Stimulated activated effector memory CD8-positive, alpha-beta T cell treated with anti-CD3 and anti-CD28 coated beads, Interleukin-12 subunit alpha, Interleukin-12 subunit beta, amount 100 ng/mL, for 72 hours (primary cell): ENCODE results near the gene SYNE3.
A peak's percentile ranks its signal among the peaks of the same experiment; 100 is the strongest.

Experiments
- ATAC-seq: fragments of 150-1000 bp; cut with Tn5 transposase; 2 replicates; pipeline ENCODE4 v1.10.0; 2021
- DNase-seq, 2 donors: peaks; one replicate each; pipeline ENCODE4 v3.0.0; 2021 to 2022; ENCODE audit warnings: low spot score in 2 of 2
- H3K27ac Mint-ChIP-seq: one replicate; pipeline ENCODE4 v1.8.0; 2022; ENCODE audit warnings: mild to moderate bottlenecking, mixed read lengths
- H3K36me3 Mint-ChIP-seq: one replicate; pipeline ENCODE4 v1.8.0; 2022; ENCODE audit warnings: mild to moderate bottlenecking, mixed read lengths
- H3K4me1 Mint-ChIP-seq: one replicate; pipeline ENCODE4 v1.8.0; 2022; ENCODE audit warnings: mixed read lengths
- H3K4me3 Mint-ChIP-seq: one replicate; pipeline ENCODE4 v1.8.0; 2022; ENCODE audit warnings: mild to moderate bottlenecking, mixed read lengths
- H3K9me3 Mint-ChIP-seq: one replicate; pipeline ENCODE4 v1.8.0; 2022; ENCODE audit warnings: mixed read lengths

The SYNE3 gene

DNA sequence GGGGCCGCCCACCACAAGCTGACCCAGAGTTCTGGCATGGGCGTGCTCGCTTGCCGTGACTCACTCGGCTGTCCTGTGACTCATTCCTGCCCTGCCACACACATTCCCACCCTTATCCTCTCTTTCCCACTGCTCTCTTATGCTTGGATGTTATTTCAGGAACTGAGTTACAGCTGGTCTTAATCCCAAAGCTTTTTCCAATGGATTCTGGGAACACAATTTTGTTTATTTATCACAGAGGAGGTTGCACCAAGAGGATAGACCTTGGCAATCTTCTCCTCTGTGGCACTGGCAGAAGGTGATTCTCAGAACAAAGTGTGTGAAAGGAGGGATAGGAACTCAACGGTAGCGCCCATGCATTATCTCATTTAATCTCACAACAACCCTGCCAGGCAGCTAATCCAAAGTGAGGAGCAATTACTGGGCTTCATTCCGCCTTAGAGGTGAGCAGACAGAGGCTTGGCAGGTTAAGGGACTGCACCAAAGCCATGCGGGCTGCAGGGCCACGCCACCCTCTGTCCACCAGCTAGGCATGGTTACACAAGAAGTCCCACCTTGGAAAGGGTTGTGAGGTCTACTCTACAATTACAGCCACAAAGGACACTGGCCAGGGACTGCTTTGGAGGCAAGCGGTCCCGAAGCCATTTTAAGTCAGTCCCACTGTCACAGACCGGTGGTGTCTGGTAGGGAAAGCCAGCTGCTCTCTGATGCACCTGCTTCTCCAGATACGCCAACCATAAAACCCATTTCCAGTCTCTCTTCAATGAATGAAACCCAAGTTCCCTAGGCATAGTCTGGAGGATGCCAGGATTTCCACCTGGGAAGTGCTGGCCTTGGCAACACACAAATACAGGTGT is 32.9 kb downstream of the SYNE3 start:
- peak overlapping the region; percentile 40 for H3K4me3 Mint-ChIP-seq
- no peaks in the 10 kb centered on the region for H3K9me3 Mint-ChIP-seq
- ATAC-seq (no peak), DNase-seq (no peak)
- H3K27ac Mint-ChIP-seq, result peak overlapping the region; percentile 88
- H3K4me1 Mint-ChIP-seq, result peaks cover 78% of the 10 kb centered on the region
- peaks cover 58% of the 10 kb centered on the region for H3K36me3 Mint-ChIP-seq

DNA sequence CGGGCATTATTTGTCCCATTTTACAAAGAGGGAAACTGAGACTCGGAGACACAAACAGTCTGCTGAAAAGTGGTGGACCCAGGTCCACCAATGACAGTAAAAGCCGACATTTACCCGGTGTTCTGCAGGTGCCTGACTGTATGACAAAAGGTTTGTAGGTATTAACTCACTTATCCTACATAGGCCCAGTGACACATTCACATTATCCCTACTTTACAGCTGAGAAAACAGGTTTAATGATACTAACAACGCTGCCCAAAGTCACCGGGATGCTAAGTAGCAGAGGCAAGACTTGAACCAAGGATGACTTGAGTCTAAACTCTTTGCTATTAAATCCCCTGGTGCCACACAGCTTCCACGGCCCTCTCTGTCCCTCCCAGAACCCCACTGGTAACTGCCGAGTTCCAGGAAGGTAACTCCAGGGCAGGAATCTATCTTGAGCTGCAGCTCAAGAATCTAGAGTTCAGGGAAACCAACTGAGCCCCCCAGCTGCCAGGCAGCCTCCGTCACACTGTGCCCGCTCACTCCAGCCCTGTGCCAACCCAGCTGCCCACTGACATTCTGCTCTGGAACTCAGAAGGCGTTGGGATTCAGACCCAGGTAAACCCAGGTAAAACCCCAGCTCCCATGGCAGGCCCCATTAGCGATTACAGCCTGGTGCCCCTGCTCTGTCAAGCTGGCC is 33.7 kb downstream of the SYNE3 start:
- Mint-ChIP-seq H3K4me1 (peaks cover 83% of the 10 kb centered on the region), H3K27ac (peak overlapping the region; percentile 88), H3K9me3 (no peaks in the 10 kb centered on the region), H3K36me3 (peaks cover 58% of the 10 kb centered on the region), H3K4me3 (peak overlapping the region; percentile 40)
- DNase-seq (no peak), ATAC-seq (no peak)

DNA sequence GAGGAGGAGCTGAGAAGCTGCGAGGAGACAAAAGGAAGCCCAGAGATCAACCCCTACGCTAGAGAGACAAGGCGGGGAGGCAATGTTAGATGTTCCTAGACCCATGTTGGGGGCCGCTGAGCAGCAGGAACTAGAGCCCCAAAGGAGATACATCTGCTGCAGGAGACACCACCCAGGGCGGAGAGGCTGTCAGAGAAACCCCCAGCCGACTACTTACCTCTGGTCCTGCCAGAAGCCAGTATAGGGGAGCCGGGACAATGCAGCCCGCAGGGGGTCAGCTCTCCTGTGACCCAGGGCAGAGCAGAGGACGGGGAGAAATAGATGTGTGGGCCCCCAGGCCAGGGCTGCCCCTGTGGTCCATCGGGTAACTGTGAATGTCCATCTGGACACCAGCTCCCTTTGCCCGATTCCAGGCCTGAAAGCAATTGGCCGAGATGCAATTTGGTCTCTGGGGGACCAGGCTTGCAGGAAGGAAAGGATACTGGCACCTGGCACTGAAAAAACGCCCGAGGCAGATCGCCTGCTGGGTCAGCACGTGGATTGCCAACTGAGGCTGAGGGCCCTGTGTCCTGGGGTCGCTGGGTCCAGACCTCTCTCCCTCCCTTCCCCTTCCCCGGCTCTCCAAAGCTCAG is 34.9 kb downstream of the SYNE3 start:
- H3K9me3 Mint-ChIP-seq, result no peaks in the 10 kb centered on the region
- H3K4me3 Mint-ChIP-seq, result peak overlapping the region; percentile 60
- peaks cover 73% of the 10 kb centered on the region for H3K4me1 Mint-ChIP-seq
- no peak for ATAC-seq
- no peak for DNase-seq
- peak overlapping the region; percentile 95 for H3K27ac Mint-ChIP-seq
- peaks cover 58% of the 10 kb centered on the region for H3K36me3 Mint-ChIP-seq

DNA sequence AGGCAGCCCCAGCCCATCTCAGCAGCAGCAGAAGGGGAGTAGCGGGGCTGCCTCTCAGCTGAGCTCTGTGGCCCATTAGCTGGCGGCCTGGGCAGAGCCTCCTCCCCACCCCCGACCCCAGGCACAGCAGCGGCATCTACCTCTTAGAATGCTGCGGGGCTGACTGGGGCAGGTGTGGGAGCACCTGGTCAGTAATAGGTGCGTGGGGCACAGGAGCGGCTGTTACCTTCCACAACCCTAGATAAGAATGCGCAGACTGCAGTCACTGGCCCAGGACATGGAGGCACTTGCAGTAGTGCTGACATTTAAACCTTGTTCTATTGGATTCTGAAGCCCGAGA is 35.6 kb downstream of the SYNE3 start:
- H3K36me3 Mint-ChIP-seq, result peaks cover 58% of the 10 kb centered on the region
- H3K9me3 Mint-ChIP-seq, result no peaks in the 10 kb centered on the region
- H3K4me1 Mint-ChIP-seq, result peaks cover 67% of the 10 kb centered on the region
- peak; percentile 0 for ATAC-seq
- peak overlapping the region; percentile 95 for H3K27ac Mint-ChIP-seq
- peak overlapping the region; percentile 60 for H3K4me3 Mint-ChIP-seq
- no peak for DNase-seq

DNA sequence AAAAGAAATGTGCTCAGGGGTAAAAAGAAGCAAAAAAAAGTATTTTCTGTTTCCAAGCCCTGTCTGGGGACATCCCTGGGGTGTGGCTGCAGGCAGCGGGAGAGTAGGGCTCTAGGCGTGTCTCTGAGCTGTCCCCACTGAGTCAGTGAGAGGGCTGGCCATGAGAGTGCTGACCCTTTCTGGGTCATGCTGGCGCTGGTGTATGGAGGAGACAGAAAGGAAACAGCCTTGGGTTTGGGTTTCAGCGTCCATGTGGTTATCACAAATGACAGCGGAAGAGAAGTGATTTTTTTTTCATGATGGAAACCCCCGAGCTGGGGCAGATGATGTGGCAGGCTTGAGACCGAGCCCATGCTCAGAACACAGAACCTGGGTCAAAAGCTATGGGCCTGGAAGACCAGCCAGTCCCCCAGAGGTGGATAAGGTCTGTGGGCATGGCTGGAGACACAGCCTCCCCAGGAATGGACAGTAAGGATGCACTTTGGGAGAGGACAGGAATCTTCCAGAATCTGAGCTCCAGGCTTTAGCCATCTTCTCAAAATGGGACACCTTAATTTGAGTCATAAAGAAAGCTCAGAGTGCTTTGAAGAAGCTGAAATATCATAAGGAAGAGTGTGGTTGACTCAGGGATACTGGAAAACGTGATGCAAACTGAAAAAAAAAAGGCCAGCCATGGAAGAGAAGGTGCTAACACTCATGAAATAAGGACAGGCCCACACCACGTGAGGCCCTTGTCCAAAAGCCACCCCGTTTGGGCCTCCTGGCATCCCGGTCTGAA is 36.2 kb downstream of the SYNE3 start:
- Mint-ChIP-seq H3K9me3 (no peaks in the 10 kb centered on the region), H3K27ac (peak overlapping the region; percentile 95), H3K36me3 (peaks cover 57% of the 10 kb centered on the region), H3K4me1 (peaks cover 61% of the 10 kb centered on the region), H3K4me3 (peak overlapping the region; percentile 60)
- DNase-seq (peak; percentile 50 to 81), ATAC-seq (peak; percentile 92)

GRCh38 chr14:95479494-95479893 is 37.0 kb downstream of the SYNE3 start:
- Mint-ChIP-seq H3K9me3 (no peaks in the 10 kb centered on the region), H3K27ac (peak overlapping the region; percentile 95), H3K36me3 (peaks cover 65% of the 10 kb centered on the region), H3K4me1 (peaks cover 56% of the 10 kb centered on the region), H3K4me3 (peak overlapping the region; percentile 60)
- DNase-seq, result no peak
- no peak for ATAC-seq

DNA sequence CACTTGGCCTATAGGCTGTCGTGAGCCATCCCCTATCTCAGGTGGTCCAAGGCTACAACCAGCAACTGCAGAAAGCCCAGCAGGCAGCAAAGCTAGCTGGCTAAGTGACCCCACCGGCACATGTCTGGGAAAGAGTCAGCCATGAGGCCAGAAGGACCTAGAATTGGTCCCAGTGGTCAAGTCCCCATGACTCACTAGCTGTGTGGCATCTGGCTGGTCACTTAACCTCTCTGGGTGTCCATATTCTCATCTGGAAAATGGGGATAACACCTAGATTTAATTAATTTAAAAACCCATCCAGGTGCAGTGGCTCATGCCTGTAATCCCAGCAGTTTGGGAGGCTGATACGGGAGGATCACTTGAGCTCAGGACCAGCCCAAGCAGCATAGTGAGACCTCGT is 37.6 kb downstream of the SYNE3 start:
- Mint-ChIP-seq H3K9me3 (no peaks in the 10 kb centered on the region), H3K27ac (peak overlapping the region; percentile 29), H3K36me3 (peaks cover 72% of the 10 kb centered on the region), H3K4me1 (peaks cover 49% of the 10 kb centered on the region), H3K4me3 (no peak overlapping the region)
- ATAC-seq (no peak), DNase-seq (no peak)

- no peaks in the 10 kb centered on the region for H3K9me3 Mint-ChIP-seq
- H3K4me1 Mint-ChIP-seq, result peaks cover 47% of the 10 kb centered on the region
- ATAC-seq (no peak), DNase-seq (no peak)
- peak overlapping the region; percentile 29 for H3K27ac Mint-ChIP-seq
- H3K36me3 Mint-ChIP-seq, result peaks cover 77% of the 10 kb centered on the region
- H3K4me3 Mint-ChIP-seq, result no peak overlapping the region
Measured at GRCh38 chr14:95478309-95478708, 38.1 kb downstream of the SYNE3 start.

DNA sequence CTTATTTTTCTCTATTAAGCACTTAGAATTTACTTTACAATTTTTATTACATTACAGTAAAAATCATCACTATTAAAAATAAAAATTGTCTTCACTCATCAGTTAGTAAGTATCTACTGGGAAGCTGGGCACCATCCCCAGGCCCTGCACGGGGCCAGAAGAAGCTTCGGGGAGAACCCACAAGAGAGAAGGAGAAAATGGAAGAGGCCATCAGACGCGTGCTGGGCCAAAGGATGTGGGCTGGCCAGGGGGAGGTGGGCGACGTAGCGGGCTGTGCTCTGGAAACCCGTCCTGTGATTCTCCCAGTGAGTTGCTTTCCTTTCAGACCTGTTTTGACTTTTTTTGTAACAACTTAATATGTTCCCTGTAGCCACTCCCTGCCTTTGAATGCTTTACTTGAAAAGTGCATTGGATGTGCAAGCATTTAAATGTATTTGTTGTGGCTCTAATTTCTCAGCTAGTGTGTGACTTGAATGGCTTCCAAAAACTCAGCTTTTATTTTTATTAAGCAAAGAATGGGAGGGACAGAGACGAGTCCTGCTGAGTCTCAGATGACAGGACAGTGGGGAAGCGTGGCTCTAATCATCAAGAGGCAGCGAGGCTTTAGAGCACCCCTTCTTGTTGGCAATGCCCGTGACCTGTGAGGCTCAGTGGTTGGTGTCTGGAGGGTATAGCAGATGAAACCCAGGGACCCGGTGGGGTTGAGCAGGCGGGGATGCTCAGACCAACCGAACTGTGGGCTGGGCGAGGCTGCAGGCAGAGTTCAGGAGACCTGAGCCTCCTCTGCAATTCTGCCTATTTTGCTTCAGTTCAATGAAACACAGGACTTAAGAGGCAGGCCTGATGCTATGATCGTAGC is 38.8 kb downstream of the SYNE3 start:
- Mint-ChIP-seq H3K9me3 (no peaks in the 10 kb centered on the region), H3K4me1 (peaks cover 44% of the 10 kb centered on the region), H3K36me3 (peaks cover 84% of the 10 kb centered on the region), H3K27ac (peak overlapping the region; percentile 29), H3K4me3 (no peak overlapping the region)
- DNase-seq (no peak), ATAC-seq (no peak)

- no peak for DNase-seq
- H3K9me3 Mint-ChIP-seq, result no peaks in the 10 kb centered on the region
Measured at GRCh38 chr14:95476747-95477146, 39.7 kb downstream of the SYNE3 start.

GRCh38 chr14:95475540-95476240 is 40.8 kb downstream of the SYNE3 start:
- H3K27ac Mint-ChIP-seq, result no peak overlapping the region

More at GRCh38 chr14:95476747-95477146, 39.7 kb downstream of the SYNE3 start:
- H3K27ac Mint-ChIP-seq, result no peak overlapping the region
- H3K4me3 Mint-ChIP-seq, result no peak overlapping the region
- peaks cover 93% of the 10 kb centered on the region for H3K36me3 Mint-ChIP-seq
- ATAC-seq, result no peak
- peaks cover 43% of the 10 kb centered on the region for H3K4me1 Mint-ChIP-seq

DNA sequence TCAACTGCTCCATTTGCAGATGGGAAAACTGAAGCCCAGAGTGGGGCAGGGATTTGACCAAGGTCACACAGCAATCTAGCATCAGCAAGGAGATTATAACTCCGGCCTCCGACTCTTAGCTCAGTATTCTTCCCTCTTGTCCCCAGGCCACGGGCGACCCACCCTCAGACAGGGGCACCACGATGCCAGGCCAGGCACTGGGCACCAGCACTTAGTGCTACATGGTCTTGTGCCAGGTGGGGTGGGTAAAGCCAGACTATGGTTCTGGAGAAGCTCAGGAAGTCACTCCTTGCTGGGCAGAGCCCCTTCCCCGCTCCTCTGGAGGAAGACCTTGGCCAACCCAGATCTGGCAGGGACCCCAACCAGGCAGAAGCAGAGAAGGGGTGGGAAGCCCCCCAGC is 41.5 kb downstream of the SYNE3 start:
- H3K4me1 Mint-ChIP-seq, result peaks cover 32% of the 10 kb centered on the region
- peaks cover 94% of the 10 kb centered on the region for H3K36me3 Mint-ChIP-seq
- DNase-seq (no peak), ATAC-seq (no peak)
- H3K9me3 Mint-ChIP-seq, result no peaks in the 10 kb centered on the region
- H3K27ac Mint-ChIP-seq, result no peak overlapping the region
- no peak overlapping the region for H3K4me3 Mint-ChIP-seq

More at GRCh38 chr14:95475540-95476240, 40.8 kb downstream of the SYNE3 start:
- Mint-ChIP-seq H3K4me3 (no peak overlapping the region), H3K36me3 (peaks cover 94% of the 10 kb centered on the region), H3K4me1 (peaks cover 40% of the 10 kb centered on the region), H3K9me3 (no peaks in the 10 kb centered on the region)
- no peak for ATAC-seq
- DNase-seq, result no peak

- no peak for DNase-seq
- no peak overlapping the region for H3K4me3 Mint-ChIP-seq
- peak overlapping the region; percentile 90 for H3K27ac Mint-ChIP-seq
- no peak for ATAC-seq
- peaks cover 28% of the 10 kb centered on the region for H3K4me1 Mint-ChIP-seq
- no peaks in the 10 kb centered on the region for H3K9me3 Mint-ChIP-seq
- H3K36me3 Mint-ChIP-seq, result peaks cover 94% of the 10 kb centered on the region
Measured at GRCh38 chr14:95474486-95474885, 42.0 kb downstream of the SYNE3 start.

DNA sequence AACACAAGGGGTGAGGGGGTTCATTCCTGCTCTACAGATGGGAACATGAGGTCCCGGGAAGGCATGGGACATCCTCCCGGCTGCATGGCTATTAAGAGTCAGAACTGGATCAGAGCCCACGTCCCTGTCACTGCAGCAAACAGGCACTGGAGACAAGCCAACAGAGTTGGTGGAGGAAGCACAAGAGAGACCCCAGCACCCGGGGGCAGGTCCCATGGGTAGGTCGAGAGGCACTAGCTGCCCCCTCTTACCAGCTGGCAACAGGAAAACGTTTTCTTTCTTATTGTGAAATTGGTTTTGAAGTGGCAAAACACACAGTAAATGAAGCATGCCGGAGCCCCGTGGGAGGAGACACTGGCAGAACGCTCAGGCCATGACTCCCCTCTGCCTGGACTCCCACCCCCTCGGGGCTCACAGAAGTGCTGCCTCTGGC is 43.6 kb downstream of the SYNE3 start:
- Mint-ChIP-seq H3K9me3 (no peaks in the 10 kb centered on the region), H3K4me3 (no peak overlapping the region), H3K36me3 (peaks cover 94% of the 10 kb centered on the region), H3K4me1 (peaks cover 24% of the 10 kb centered on the region), H3K27ac (peak overlapping the region; percentile 90)
- DNase-seq (no peak), ATAC-seq (no peak)
